Measurements from ENCODE around the gene LARP1B.

DNA sequence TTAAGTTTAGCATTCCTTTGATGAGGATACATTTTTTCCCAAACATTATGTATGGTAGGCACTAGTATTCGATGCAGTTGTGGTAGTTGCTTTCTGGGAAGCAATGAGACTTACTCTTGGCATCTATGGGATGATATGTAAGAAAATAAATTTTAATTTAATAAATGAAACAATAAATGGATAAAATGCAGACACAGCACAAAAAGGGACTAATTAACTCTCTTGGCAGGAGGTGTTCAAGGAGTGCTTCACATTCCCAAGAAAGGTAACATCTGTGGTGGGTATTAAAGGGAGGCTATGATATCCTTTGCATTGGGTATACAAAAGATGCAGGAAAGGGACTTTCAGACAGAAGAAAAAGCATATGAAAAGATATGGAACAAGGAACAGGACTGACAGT, 115.5 kb downstream of the LARP1B start:
- TF ChIP-seq, protein P1, sequence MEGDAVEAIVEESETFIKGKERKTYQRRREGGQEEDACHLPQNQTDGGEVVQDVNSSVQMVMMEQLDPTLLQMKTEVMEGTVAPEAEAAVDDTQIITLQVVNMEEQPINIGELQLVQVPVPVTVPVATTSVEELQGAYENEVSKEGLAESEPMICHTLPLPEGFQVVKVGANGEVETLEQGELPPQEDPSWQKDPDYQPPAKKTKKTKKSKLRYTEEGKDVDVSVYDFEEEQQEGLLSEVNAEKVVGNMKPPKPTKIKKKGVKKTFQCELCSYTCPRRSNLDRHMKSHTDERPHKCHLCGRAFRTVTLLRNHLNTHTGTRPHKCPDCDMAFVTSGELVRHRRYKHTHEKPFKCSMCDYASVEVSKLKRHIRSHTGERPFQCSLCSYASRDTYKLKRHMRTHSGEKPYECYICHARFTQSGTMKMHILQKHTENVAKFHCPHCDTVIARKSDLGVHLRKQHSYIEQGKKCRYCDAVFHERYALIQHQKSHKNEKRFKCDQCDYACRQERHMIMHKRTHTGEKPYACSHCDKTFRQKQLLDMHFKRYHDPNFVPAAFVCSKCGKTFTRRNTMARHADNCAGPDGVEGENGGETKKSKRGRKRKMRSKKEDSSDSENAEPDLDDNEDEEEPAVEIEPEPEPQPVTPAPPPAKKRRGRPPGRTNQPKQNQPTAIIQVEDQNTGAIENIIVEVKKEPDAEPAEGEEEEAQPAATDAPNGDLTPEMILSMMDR (IDR thresholded peaks at IDR 0.05; ENCODE audit: low read depth, low read length), result no peak
- no peak for TF ChIP-seq EZH2phosphoT487 (IDR thresholded peaks at IDR 0.05; ENCODE audit: low read depth)

All from OCI-LY3 (cell line).